ENCODE data around the gene DAPK3. TPM values are rescaled to one million over a fixed set of nuclear protein-coding genes. Genes with fewer than 3 reads are reported as not detected.
A peak's percentile ranks its signal among the peaks of the same experiment; 100 is the strongest.

The DAPK3 gene
- polyA plus RNA-seq, 1 donor from 2014 or later = 100 TPM

DNA sequence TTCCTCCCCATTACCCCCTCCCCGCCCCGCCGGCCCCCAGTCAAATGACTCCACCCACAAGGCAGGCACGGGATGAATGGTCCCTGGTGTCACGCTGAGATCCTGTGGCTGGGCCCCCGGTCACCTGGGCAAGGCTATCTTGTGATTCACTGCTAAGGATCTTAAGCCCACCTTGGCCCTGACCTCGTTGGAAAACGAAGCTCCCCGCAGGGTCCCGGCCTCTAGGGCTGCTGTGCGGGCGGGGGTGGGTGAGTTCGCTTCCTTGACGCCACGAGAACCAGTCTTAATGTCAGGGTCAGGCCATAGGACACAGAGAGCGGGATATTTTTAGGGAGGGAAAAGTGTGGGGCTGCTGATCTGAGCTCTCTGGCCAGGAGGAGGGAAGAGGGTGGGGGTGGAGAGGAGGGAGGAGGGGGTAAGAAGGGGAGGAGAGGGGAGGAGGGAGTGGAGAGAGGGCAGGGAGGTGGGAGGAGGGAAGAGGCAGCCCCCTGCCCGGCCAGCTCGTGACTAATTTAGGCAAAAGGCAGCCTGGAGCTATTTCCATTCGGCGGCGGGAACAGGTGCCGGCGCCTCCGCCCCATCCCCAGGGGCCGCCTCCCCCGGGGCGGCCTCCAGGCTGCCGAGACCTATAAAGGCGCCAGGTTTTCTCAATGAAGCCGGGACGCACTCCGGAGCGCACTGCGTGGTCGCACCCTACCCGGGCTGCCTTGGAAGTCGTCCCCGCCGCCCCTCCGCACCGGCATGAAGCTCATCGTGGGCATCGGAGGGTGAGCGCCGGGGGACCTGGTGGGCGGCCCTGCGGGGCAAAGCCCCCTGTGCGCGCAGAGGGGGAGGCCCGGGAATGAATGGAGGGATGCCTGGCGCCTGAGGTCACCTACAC lies 37.7 kb downstream of the DAPK3 start, which contains the start of gene NMRK2:
Gene NMRK2 (plus strand): TSS at position 139 of the 880 bp plus-strand sequence. CDS start 603 bp downstream, at position 742.
- no peak within 1 kb of the TSS for H2AFZ ChIP-seq (ENCODE audit: low read depth, low read length)

DNA sequence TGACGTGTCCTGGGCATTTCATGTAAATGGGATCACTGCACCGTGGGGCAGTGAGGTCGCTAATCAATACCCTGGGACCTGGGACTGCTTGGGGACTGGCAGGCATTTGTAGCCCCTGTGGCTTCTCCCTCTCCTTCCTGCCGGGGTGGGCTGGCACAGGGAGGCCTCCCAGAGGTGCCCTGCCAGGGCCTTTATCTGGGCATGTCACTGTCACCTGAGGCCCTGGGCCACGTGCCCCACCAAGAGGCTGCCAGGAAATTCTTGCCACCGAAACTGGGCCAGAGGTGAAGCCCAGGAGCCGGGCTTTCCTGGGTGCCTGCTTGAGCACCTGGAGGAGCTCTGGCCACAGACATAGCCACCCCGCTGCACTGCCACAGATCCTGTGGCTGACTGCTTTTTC lies 39.9 kb downstream of the DAPK3 start:
- H4K20me1 ChIP-seq (ENCODE audit: insufficient read depth) = no peaks in the 10 kb centered on the region
- H3K27ac ChIP-seq (ENCODE audit: low read length) = no peak overlapping the region
- no peaks in the 10 kb centered on the region for H3K9me2 ChIP-seq (ENCODE audit: insufficient read depth, low read length)
- no peak overlapping the region for H3K4me3 ChIP-seq (ENCODE audit: low read length)
- H3F3A ChIP-seq (ENCODE audit: insufficient read depth, low read length, poor library complexity, severe bottlenecking) = no peaks in the 10 kb centered on the region
- no peaks in the 10 kb centered on the region for H3K79me2 ChIP-seq (replicated peaks; ENCODE audit: insufficient read depth, low read length)
- peaks cover 7% of the 10 kb centered on the region for H3K36me3 ChIP-seq (ENCODE audit: insufficient read depth, low read length)
- no peak overlapping the region for H2AFZ ChIP-seq (ENCODE audit: low read depth, low read length)
- peaks cover 10% of the 10 kb centered on the region for H3K27me3 ChIP-seq (ENCODE audit: insufficient read depth, low read depth, low read length)
- no peaks in the 10 kb centered on the region for H3K9me3 ChIP-seq (ENCODE audit: low read length)
- H3K4me2 ChIP-seq (ENCODE audit: low read length) = no peak overlapping the region
- H3K9ac ChIP-seq (ENCODE audit: low read length) = no peak overlapping the region
- TF ChIP-seq RAD21 (conservative IDR thresholded peaks at IDR 0.05) (no peak), EP300 (conservative IDR thresholded peaks at IDR 0.05; ENCODE audit: poor library complexity, severe bottlenecking) (no peak), REST (IDR thresholded peaks at IDR 0.05; ENCODE audit: borderline replicate concordance) (no peak), EZH2 (IDR thresholded peaks at IDR 0.05; ENCODE audit: borderline replicate concordance, insufficient read depth, low read length, poor library complexity, severe bottlenecking) (no peak), MXI1 (conservative IDR thresholded peaks at IDR 0.05; ENCODE audit: poor library complexity, severe bottlenecking) (no peak), TAF1 (IDR thresholded peaks at IDR 0.05; ENCODE audit: low read depth) (no peak)

More for the DNA sequence above, 37.7 kb downstream of the DAPK3 start, which contains the start of gene NMRK2:
- Histone ChIP-seq H3K9ac (ENCODE audit: low read length) (peak within 1 kb of the TSS; percentile 12), H3K79me2 (replicated peaks; ENCODE audit: insufficient read depth, low read length) (no peaks in the 10 kb centered on the region), H3K4me3 (ENCODE audit: low read length) (peak within 1 kb of the TSS; percentile 34), H3F3A (ENCODE audit: insufficient read depth, low read length, poor library complexity, severe bottlenecking) (no peaks in the 10 kb centered on the region), H3K9me2 (ENCODE audit: insufficient read depth, low read length) (no peaks in the 10 kb centered on the region), H3K27me3 (ENCODE audit: insufficient read depth, low read depth, low read length) (peaks cover 10% of the 10 kb centered on the region), H3K27ac (ENCODE audit: low read length) (no peak within 1 kb of the TSS), H3K4me2 (ENCODE audit: low read length) (no peak within 1 kb of the TSS), H3K36me3 (ENCODE audit: insufficient read depth, low read length) (no peaks in the 10 kb centered on the region), H3K9me3 (ENCODE audit: low read length) (no peaks in the 10 kb centered on the region), H4K20me1 (ENCODE audit: insufficient read depth) (no peaks in the 10 kb centered on the region)
- TF ChIP-seq SMC3 (conservative IDR thresholded peaks at IDR 0.05; ENCODE audit: poor library complexity) (no peak), EZH2 (IDR thresholded peaks at IDR 0.05; ENCODE audit: borderline replicate concordance, insufficient read depth, low read length, poor library complexity, severe bottlenecking) (no peak), MXI1 (conservative IDR thresholded peaks at IDR 0.05; ENCODE audit: poor library complexity, severe bottlenecking) (no peak), TAF1 (IDR thresholded peaks at IDR 0.05; ENCODE audit: low read depth) (no peak), RAD21 (conservative IDR thresholded peaks at IDR 0.05) (no peak), EP300 (conservative IDR thresholded peaks at IDR 0.05; ENCODE audit: poor library complexity, severe bottlenecking) (no peak), POLR2AphosphoS5 (IDR thresholded peaks at IDR 0.05) (no peak), REST (IDR thresholded peaks at IDR 0.05; ENCODE audit: borderline replicate concordance) (no peak)
- TF ChIP-seq, protein P1, sequence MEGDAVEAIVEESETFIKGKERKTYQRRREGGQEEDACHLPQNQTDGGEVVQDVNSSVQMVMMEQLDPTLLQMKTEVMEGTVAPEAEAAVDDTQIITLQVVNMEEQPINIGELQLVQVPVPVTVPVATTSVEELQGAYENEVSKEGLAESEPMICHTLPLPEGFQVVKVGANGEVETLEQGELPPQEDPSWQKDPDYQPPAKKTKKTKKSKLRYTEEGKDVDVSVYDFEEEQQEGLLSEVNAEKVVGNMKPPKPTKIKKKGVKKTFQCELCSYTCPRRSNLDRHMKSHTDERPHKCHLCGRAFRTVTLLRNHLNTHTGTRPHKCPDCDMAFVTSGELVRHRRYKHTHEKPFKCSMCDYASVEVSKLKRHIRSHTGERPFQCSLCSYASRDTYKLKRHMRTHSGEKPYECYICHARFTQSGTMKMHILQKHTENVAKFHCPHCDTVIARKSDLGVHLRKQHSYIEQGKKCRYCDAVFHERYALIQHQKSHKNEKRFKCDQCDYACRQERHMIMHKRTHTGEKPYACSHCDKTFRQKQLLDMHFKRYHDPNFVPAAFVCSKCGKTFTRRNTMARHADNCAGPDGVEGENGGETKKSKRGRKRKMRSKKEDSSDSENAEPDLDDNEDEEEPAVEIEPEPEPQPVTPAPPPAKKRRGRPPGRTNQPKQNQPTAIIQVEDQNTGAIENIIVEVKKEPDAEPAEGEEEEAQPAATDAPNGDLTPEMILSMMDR (IDR thresholded peaks at IDR 0.05; ENCODE audit: poor library complexity, severe bottlenecking) = no peak
